PC-3 (cell line): Measurements from ENCODE around the gene PTPRD. TPM values are rescaled to one million over a fixed set of nuclear protein-coding genes. Genes with fewer than 3 reads are reported as not detected.

Experiments
- ATAC-seq: fragments of 200-7000 bp; cut with Tn5 transposase; 2 replicates; pipeline ENCODE4 v1.9.1; 2020; ENCODE audit warnings: mild to moderate bottlenecking, moderate library complexity
- BruUV-seq: library from RNA; stranded (reverse); fragments of 400-500 nt; replicated peaks from 2 replicates; lab custom pipeline; 2021; lab: Mats Ljungman, UMichigan
- CTCF ChIA-PET: fragments of 300-600 bp; sonication (Branson Sonifier 250); formaldehyde crosslinking; loops from one replicate; lab custom pipeline; 2022; ENCODE audit warnings: antibody characterized with exemption; lab: Charles Lee
- POLR2A ChIA-PET: fragments of 300-600 bp; sonication (Branson Sonifier 250); formaldehyde crosslinking; loops from one replicate; lab custom pipeline; 2022; ENCODE audit warnings: antibody characterized with exemption; ENCODE audit not compliant: unreplicated experiment; lab: Charles Lee
- DNase-seq: peaks from one replicate; pipeline ENCODE4 v3.0.0-alpha.2; 2015
- H2AFZ ChIP-seq: fragments of 300-600 bp; sonication (generic); 2 replicates; pipeline ENCODE4 v1.6.0; 2016; ENCODE audit warnings: antibody characterized with exemption, low read length
- H3F3A ChIP-seq: fragments of 300-600 bp; sonication (generic); one replicate; pipeline ENCODE4 v1.6.0; 2017; ENCODE audit warnings: antibody characterized with exemption, low read length, control low read depth, mild to moderate bottlenecking; ENCODE audit not compliant: unreplicated experiment
- H3K27ac ChIP-seq: fragments of 300-600 bp; sonication (generic); 2 replicates; pipeline ENCODE4 v1.5.1; 2016; ENCODE audit warnings: mild to moderate bottlenecking, low read length
- H3K27me3 ChIP-seq: fragments of 300-600 bp; sonication (generic); 2 replicates; pipeline ENCODE4 v1.6.1; 2016; ENCODE audit warnings: low read length, mixed read lengths
- H3K36me3 ChIP-seq: fragments of 300-600 bp; sonication (generic); 2 replicates; pipeline ENCODE4 v1.6.1; 2016; ENCODE audit warnings: low read depth, mixed run types, low read length, mixed read lengths
- H3K4me1 ChIP-seq: fragments of 300-600 bp; sonication (generic); 2 replicates; pipeline ENCODE4 v1.5.1; 2016; ENCODE audit warnings: low read length; ENCODE audit not compliant: insufficient read depth
- H3K4me2 ChIP-seq: fragments of 300-600 bp; sonication (generic); 2 replicates; pipeline ENCODE4 v1.6.0; 2016; ENCODE audit warnings: low read length
- H3K4me3 ChIP-seq: fragments of 300-600 bp; sonication (generic); 2 replicates; pipeline ENCODE4 v1.5.1; 2016; ENCODE audit warnings: mild to moderate bottlenecking, low read length, mixed read lengths
- H3K79me2 ChIP-seq: fragments of 300-600 bp; sonication (generic); 2 replicates; pipeline ENCODE4 v1.6.1; 2017; ENCODE audit warnings: low read length, mixed read lengths
- H3K9ac ChIP-seq: fragments of 300-600 bp; sonication (generic); 2 replicates; pipeline ENCODE4 v1.6.0; 2016; ENCODE audit warnings: mild to moderate bottlenecking, low read length
- H3K9me2 ChIP-seq: fragments of 300-600 bp; sonication (generic); replicated peaks from 2 replicates; pipeline ENCODE4 v1.6.1; 2016; ENCODE audit warnings: mixed run types, low read length, mixed read lengths
- H3K9me3 ChIP-seq: fragments of 300-600 bp; sonication (generic); 2 replicates; pipeline ENCODE4 v1.6.1; 2016; ENCODE audit warnings: low read length, mixed read lengths
- H4K20me1 ChIP-seq: fragments of 300-600 bp; sonication (generic); 2 replicates; pipeline ENCODE4 v1.6.1; 2016; ENCODE audit warnings: low read length, mixed read lengths
- CTCF ChIP-seq: fragments of 300-600 bp; sonication (generic); conservative IDR thresholded peaks from 2 replicates; pipeline ENCODE4 v1.5.1; 2017; ENCODE audit warnings: antibody characterized with exemption, low read depth, mild to moderate bottlenecking, low read length
- EZH2 ChIP-seq: fragments of 300-600 bp; sonication (generic); IDR thresholded peaks from one replicate; pipeline ENCODE4 v1.6.1; 2017; ENCODE audit warnings: antibody characterized with exemption, mild to moderate bottlenecking, low read length; ENCODE audit not compliant: unreplicated experiment
- EZH2phosphoT487 ChIP-seq: fragments of 300-600 bp; sonication (generic); IDR thresholded peaks from 2 replicates; pipeline ENCODE4 v1.6.1; 2018; ENCODE audit warnings: mild to moderate bottlenecking, antibody characterized with exemption, low read length, borderline replicate concordance
- intact Hi-C: fragments of 100-400 bp; cut with micrococcal nuclease; formaldehyde crosslinking; loops from 2 replicates; pipeline ENCODE4 v1.9.0; 2023
- total RNA-seq: library from RNA; depleted of rRNA; stranded (reverse); fragments of >200 nt; gene quantifications from 2 replicates; pipeline ENCODE4 v1.2.3, GENCODE V29; 2014

The PTPRD gene
- total RNA-seq, 1 experiment from 2014 or later = not detected

- CTCF ChIA-PET = no interaction called here
- Histone ChIP-seq H2AFZ (no peak overlapping the region), H3K27me3 (no peaks in the 10 kb centered on the region), H3K4me2 (no peak overlapping the region), H3K27ac (no peak overlapping the region), H3K9ac (no peak overlapping the region), H3K9me2 (no peaks in the 10 kb centered on the region), H3K9me3 (no peaks in the 10 kb centered on the region), H3K4me1 (no peaks in the 10 kb centered on the region), H3K36me3 (no peaks in the 10 kb centered on the region), H3K79me2 (no peaks in the 10 kb centered on the region), H4K20me1 (no peaks in the 10 kb centered on the region), H3K4me3 (no peak overlapping the region), H3F3A (no peaks in the 10 kb centered on the region)
- POLR2A ChIA-PET = no interaction called here
- ATAC-seq (no peak), DNase-seq (no peak)
- TF ChIP-seq EZH2 = no peak
- no peak for TF ChIP-seq CTCF
- TF ChIP-seq EZH2phosphoT487 = no peak
- intact Hi-C loops = no loop called here
- BruUV-seq = no TSS peak
These were observed 1808.2 kb downstream of the PTPRD start for GRCh38 chr9:8804613-8805012.

GRCh38 chr9:8802242-8802641, 1810.6 kb downstream of the PTPRD start:
- no peaks in the 10 kb centered on the region for H3K36me3 ChIP-seq
- no peak for ATAC-seq
- no peaks in the 10 kb centered on the region for H3F3A ChIP-seq
- DNase-seq = no peak
- no peak overlapping the region for H3K4me3 ChIP-seq
- H3K9me3 ChIP-seq = no peaks in the 10 kb centered on the region
- H3K27me3 ChIP-seq = no peaks in the 10 kb centered on the region
- H3K79me2 ChIP-seq = no peaks in the 10 kb centered on the region
- BruUV-seq = no TSS peak
- H2AFZ ChIP-seq = no peak overlapping the region
- ChIA-PET POLR2A (no interaction called here), CTCF (no interaction called here)
- H3K27ac ChIP-seq = no peak overlapping the region
- intact Hi-C loops = no loop called here
- no peaks in the 10 kb centered on the region for H4K20me1 ChIP-seq
- TF ChIP-seq CTCF = no peak
- no peak for TF ChIP-seq EZH2phosphoT487
- TF ChIP-seq EZH2 = no peak
- no peaks in the 10 kb centered on the region for H3K9me2 ChIP-seq
- no peaks in the 10 kb centered on the region for H3K4me1 ChIP-seq
- no peak overlapping the region for H3K9ac ChIP-seq
- H3K4me2 ChIP-seq = no peak overlapping the region

- Histone ChIP-seq H3K4me1 (no peaks in the 10 kb centered on the region), H3K27me3 (no peaks in the 10 kb centered on the region), H3K9ac (no peak overlapping the region), H4K20me1 (no peaks in the 10 kb centered on the region), H3K9me3 (no peaks in the 10 kb centered on the region), H3K9me2 (no peaks in the 10 kb centered on the region), H3K79me2 (no peaks in the 10 kb centered on the region), H3K36me3 (no peaks in the 10 kb centered on the region), H3F3A (no peaks in the 10 kb centered on the region), H3K4me3 (no peak overlapping the region), H3K27ac (no peak overlapping the region), H3K4me2 (no peak overlapping the region), H2AFZ (no peak overlapping the region)
- TF ChIP-seq EZH2phosphoT487 (no peak), EZH2 (no peak), CTCF (no peak)
- ATAC-seq (no peak), DNase-seq (no peak)
- BruUV-seq = no TSS peak
- ChIA-PET CTCF (no interaction called here), POLR2A (no interaction called here)
- intact Hi-C loops = no loop called here
These were observed 1812.6 kb downstream of the PTPRD start for GRCh38 chr9:8800196-8800595.
